Activated T-helper 1 cell treated with anti-CD3 and anti-CD28 coated beads, Interleukin-12 subunit alpha, Interleukin-12 subunit beta, Interleukin-2, Interleukin-4 antibody, amounts not matched to agents 30 ng/mL and 10 ng/mL and 1 ng/mL, durations not matched to agents 14 hours and 24 hours and 36 hours (primary cell): ENCODE measurements around the gene HS3ST4. TPM values are rescaled to one million over a fixed set of nuclear protein-coding genes. Genes with fewer than 3 reads are reported as not detected.
"Not testable (repeated sequence)": the region's sequence is repeated elsewhere in the genome, so short reads cannot be mapped to it uniquely, and the experiment has no call there.

Source experiments
- DNase-seq: peaks from one replicate; pipeline ENCODE4 v3.0.0; 2021; ENCODE audit warnings: low spot score
- H3K27ac Mint-ChIP-seq: one replicate; pipeline ENCODE4 v1.8.0; 2021; ENCODE audit warnings: mild to moderate bottlenecking, mixed read lengths
- H3K27me3 Mint-ChIP-seq: one replicate; pipeline ENCODE4 v1.8.0; 2022; ENCODE audit warnings: mild to moderate bottlenecking, moderate library complexity, mixed read lengths; ENCODE audit not compliant: insufficient read depth
- H3K36me3 Mint-ChIP-seq: one replicate; pipeline ENCODE4 v1.8.0; 2021; ENCODE audit warnings: low read depth, mixed read lengths
- H3K4me1 Mint-ChIP-seq: one replicate; pipeline ENCODE4 v1.8.0; 2021; ENCODE audit warnings: low read depth, mixed read lengths
- H3K4me3 Mint-ChIP-seq: one replicate; pipeline ENCODE4 v1.8.0; 2021; ENCODE audit warnings: mild to moderate bottlenecking, moderate library complexity, mixed read lengths
- H3K9me3 Mint-ChIP-seq: one replicate; pipeline ENCODE4 v1.8.0; 2021; ENCODE audit warnings: mixed read lengths
- intact Hi-C: fragments of 100-400 bp; cut with micrococcal nuclease; formaldehyde crosslinking; loops from one replicate; pipeline ENCODE4 v1.15.1; 2024
- total RNA-seq: library from RNA; stranded (reverse); gene quantifications from 2 replicates; pipeline ENCODE4 v1.2.3, GENCODE V29; 2022

HS3ST4 gene
- total RNA-seq, 1 donor from 2014 or later: not detected

- DNase-seq: no peak
- H3K4me1 Mint-ChIP-seq: no peaks in the 10 kb centered on the region
- peaks cover 3% of the 10 kb centered on the region for H3K27me3 Mint-ChIP-seq
- no peak overlapping the region for H3K27ac Mint-ChIP-seq
- H3K36me3 Mint-ChIP-seq: no peaks in the 10 kb centered on the region
- H3K4me3 Mint-ChIP-seq: no peak overlapping the region
- intact Hi-C loops: no loop called here
- H3K9me3 Mint-ChIP-seq: peaks cover 21% of the 10 kb centered on the region
Measured at GRCh38 chr16:26015776-26016175, 324.0 kb downstream of the HS3ST4 start.

GRCh38 chr16:26016989-26017388 is 325.2 kb downstream of the HS3ST4 start:
- Mint-ChIP-seq H3K4me3 (no peak overlapping the region), H3K36me3 (no peaks in the 10 kb centered on the region), H3K27me3 (peaks cover 3% of the 10 kb centered on the region), H3K4me1 (no peaks in the 10 kb centered on the region), H3K27ac (no peak overlapping the region), H3K9me3 (peaks cover 21% of the 10 kb centered on the region)
- DNase-seq: no peak
- intact Hi-C loops: no loop called here

GRCh38 chr16:26019381-26020242 is 327.9 kb downstream of the HS3ST4 start:
- H3K27me3 Mint-ChIP-seq: peaks cover 3% of the 10 kb centered on the region
- intact Hi-C loops: no loop called here
- H3K4me1 Mint-ChIP-seq: no peaks in the 10 kb centered on the region
- H3K27ac Mint-ChIP-seq: no peak overlapping the region
- H3K9me3 Mint-ChIP-seq: peaks cover 19% of the 10 kb centered on the region
- H3K4me3 Mint-ChIP-seq: no peak overlapping the region
- DNase-seq: no peak
- H3K36me3 Mint-ChIP-seq: no peaks in the 10 kb centered on the region

- H3K27me3 Mint-ChIP-seq: no peaks in the 10 kb centered on the region
- H3K27ac Mint-ChIP-seq: no peak overlapping the region
- H3K9me3 Mint-ChIP-seq: no peaks in the 10 kb centered on the region
- no peaks in the 10 kb centered on the region for H3K36me3 Mint-ChIP-seq
- no peaks in the 10 kb centered on the region for H3K4me1 Mint-ChIP-seq
- intact Hi-C loops: no loop called here
- no peak overlapping the region for H3K4me3 Mint-ChIP-seq
- DNase-seq: no peak
Measured at GRCh38 chr16:26026709-26027450, 335.1 kb downstream of the HS3ST4 start.

- H3K4me3 Mint-ChIP-seq: no peak overlapping the region
- intact Hi-C loops: no loop called here
- H3K27ac Mint-ChIP-seq: no peak overlapping the region
- no peaks in the 10 kb centered on the region for H3K9me3 Mint-ChIP-seq
- no peaks in the 10 kb centered on the region for H3K36me3 Mint-ChIP-seq
- H3K4me1 Mint-ChIP-seq: no peaks in the 10 kb centered on the region
- no peaks in the 10 kb centered on the region for H3K27me3 Mint-ChIP-seq
- DNase-seq: no peak
Measured at GRCh38 chr16:26031286-26031685, 339.5 kb downstream of the HS3ST4 start.

GRCh38 chr16:26032661-26033060 is 340.9 kb downstream of the HS3ST4 start:
- H3K9me3 Mint-ChIP-seq, H3K4me3 Mint-ChIP-seq, H3K27ac Mint-ChIP-seq, intact Hi-C loops, H3K27me3 Mint-ChIP-seq, H3K4me1 Mint-ChIP-seq, DNase-seq, H3K36me3 Mint-ChIP-seq: not testable (repeated sequence)

GRCh38 chr16:26041952-26042668 is 350.4 kb downstream of the HS3ST4 start:
- intact Hi-C loops: no loop called here
- H3K36me3 Mint-ChIP-seq: no peaks in the 10 kb centered on the region
- no peaks in the 10 kb centered on the region for H3K4me1 Mint-ChIP-seq
- H3K27ac Mint-ChIP-seq: no peak overlapping the region
- no peaks in the 10 kb centered on the region for H3K9me3 Mint-ChIP-seq
- H3K27me3 Mint-ChIP-seq: no peaks in the 10 kb centered on the region
- no peak overlapping the region for H3K4me3 Mint-ChIP-seq
- DNase-seq: no peak

- Mint-ChIP-seq H3K4me3 (no peak overlapping the region), H3K36me3 (no peaks in the 10 kb centered on the region), H3K27me3 (peaks cover 2% of the 10 kb centered on the region), H3K4me1 (no peaks in the 10 kb centered on the region), H3K9me3 (no peaks in the 10 kb centered on the region), H3K27ac (no peak overlapping the region)
- intact Hi-C loops: no loop called here
- DNase-seq: no peak
Measured at GRCh38 chr16:26050472-26050871, 358.7 kb downstream of the HS3ST4 start.

GRCh38 chr16:26051063-26051462 is 359.3 kb downstream of the HS3ST4 start:
- Mint-ChIP-seq H3K27ac (no peak overlapping the region), H3K27me3 (peaks cover 2% of the 10 kb centered on the region), H3K4me3 (no peak overlapping the region), H3K36me3 (no peaks in the 10 kb centered on the region), H3K9me3 (no peaks in the 10 kb centered on the region), H3K4me1 (no peaks in the 10 kb centered on the region)
- no peak for DNase-seq
- intact Hi-C loops: no loop called here

GRCh38 chr16:26053889-26054288 is 362.1 kb downstream of the HS3ST4 start:
- DNase-seq: no peak

GRCh38 chr16:26058326-26058725 is 366.6 kb downstream of the HS3ST4 start:
- intact Hi-C loops: no loop called here
- no peaks in the 10 kb centered on the region for H3K9me3 Mint-ChIP-seq
- no peak for DNase-seq
- no peak overlapping the region for H3K27ac Mint-ChIP-seq
- H3K36me3 Mint-ChIP-seq: no peaks in the 10 kb centered on the region
- H3K27me3 Mint-ChIP-seq: no peaks in the 10 kb centered on the region
- H3K4me1 Mint-ChIP-seq: no peaks in the 10 kb centered on the region
- H3K4me3 Mint-ChIP-seq: no peak overlapping the region

More at GRCh38 chr16:26053889-26054288, 362.1 kb downstream of the HS3ST4 start:
- no peak overlapping the region for H3K4me3 Mint-ChIP-seq
- no peaks in the 10 kb centered on the region for H3K36me3 Mint-ChIP-seq
- H3K27me3 Mint-ChIP-seq: no peaks in the 10 kb centered on the region
- no peak overlapping the region for H3K27ac Mint-ChIP-seq
- intact Hi-C loops: no loop called here
- H3K9me3 Mint-ChIP-seq: no peaks in the 10 kb centered on the region
- H3K4me1 Mint-ChIP-seq: no peaks in the 10 kb centered on the region

GRCh38 chr16:26070302-26071100 is 378.7 kb downstream of the HS3ST4 start:
- peaks cover 3% of the 10 kb centered on the region for H3K27me3 Mint-ChIP-seq
- H3K27ac Mint-ChIP-seq: no peak overlapping the region
- H3K36me3 Mint-ChIP-seq: no peaks in the 10 kb centered on the region
- no peak for DNase-seq
- H3K4me1 Mint-ChIP-seq: no peaks in the 10 kb centered on the region
- no peak overlapping the region for H3K4me3 Mint-ChIP-seq
- no peaks in the 10 kb centered on the region for H3K9me3 Mint-ChIP-seq
- intact Hi-C loops: no loop called here
